Activated CD4-positive, alpha-beta memory T cell treated with anti-CD3 and anti-CD28 coated beads for 36 hours (primary cell): ENCODE data around the gene SOCS3. TPM values are rescaled to one million over a fixed set of nuclear protein-coding genes. Genes with fewer than 3 reads are reported as not detected.
A peak's percentile ranks its signal among the peaks of the same experiment; 100 is the strongest.

Source experiments
- CTCF ChIA-PET: fragments of 350-600 bp; sonication (Branson Sonifier 250); formaldehyde crosslinking; loops from one replicate; lab custom pipeline; 2021; ENCODE audit warnings: antibody characterized with exemption, inconsistent platforms; lab: Charles Lee
- POLR2A ChIA-PET: fragments of 350-600 bp; sonication (Branson Sonifier 250); formaldehyde crosslinking; loops from one replicate; lab custom pipeline; 2021; ENCODE audit warnings: antibody characterized with exemption; lab: Charles Lee
- DNase-seq: peaks from one replicate; pipeline ENCODE4 v3.0.0-alpha.2; 2020
- H3K27ac Mint-ChIP-seq: one replicate; pipeline ENCODE4 v1.8.0; 2021; ENCODE audit warnings: mixed read lengths
- H3K27me3 Mint-ChIP-seq: one replicate; pipeline ENCODE4 v1.8.0; 2021; ENCODE audit warnings: mixed read lengths
- H3K36me3 Mint-ChIP-seq: one replicate; pipeline ENCODE4 v1.8.0; 2021; ENCODE audit warnings: mixed read lengths
- H3K4me1 Mint-ChIP-seq: one replicate; pipeline ENCODE4 v1.8.0; 2021; ENCODE audit warnings: low read depth, mixed read lengths
- H3K4me3 Mint-ChIP-seq: one replicate; pipeline ENCODE4 v1.8.0; 2021; ENCODE audit warnings: mild to moderate bottlenecking, mixed read lengths
- H3K9me3 Mint-ChIP-seq: one replicate; pipeline ENCODE4 v1.8.0; 2021; ENCODE audit warnings: mixed read lengths
- intact Hi-C: fragments of 100-400 bp; cut with micrococcal nuclease; formaldehyde crosslinking; loops from one replicate; pipeline ENCODE4 v1.15.1; 2023
- total RNA-seq, 2 experiments: library from RNA; stranded (reverse); gene quantifications; one replicate each; pipeline ENCODE4 v1.2.3, GENCODE V29; 2021

The SOCS3 gene
- total RNA-seq, 2 experiments from 2014 or later: 162 to 167 TPM

DNA sequence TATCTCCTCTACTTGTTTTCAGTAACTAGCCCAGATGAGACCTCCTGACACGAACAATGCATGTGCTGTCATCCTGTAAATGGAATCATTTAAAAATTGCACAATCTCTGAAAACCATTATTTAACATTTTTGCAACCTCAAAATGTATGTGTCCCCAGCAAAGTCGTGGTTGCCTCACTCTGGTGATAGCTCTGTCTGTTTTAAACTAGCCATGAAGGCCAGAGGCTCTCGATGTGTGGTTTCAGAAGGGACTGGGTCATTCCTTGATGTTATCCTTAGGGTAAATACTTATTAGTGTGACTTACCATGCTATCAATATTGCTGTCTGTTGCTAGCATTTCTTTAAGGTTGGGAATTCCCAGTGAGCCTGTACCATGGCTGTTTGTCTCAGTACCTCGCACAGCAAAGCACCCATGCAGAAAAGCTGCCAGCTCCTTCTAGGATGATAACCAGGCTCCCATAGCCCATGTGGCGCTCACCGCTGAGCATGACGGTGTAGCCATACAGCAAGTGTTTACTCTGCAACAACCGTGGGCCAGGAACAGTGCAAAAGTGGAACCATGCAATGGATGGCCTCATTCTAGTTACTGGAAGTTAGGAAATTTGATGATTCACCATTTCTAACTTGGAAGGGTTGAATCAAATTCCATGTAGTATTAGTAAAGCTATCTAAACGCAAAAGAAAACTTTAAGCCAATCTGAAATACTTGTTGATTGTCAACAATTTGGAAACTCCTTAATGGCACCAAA is 15.7 kb upstream of the SOCS3 start:
- peaks cover 2% of the 10 kb centered on the region for H3K27me3 Mint-ChIP-seq
- CTCF ChIA-PET: interaction anchor here (5.0 to 6.8 kb wide), 2 partner anchors 10 to 14 kb away, joined by 25 to 35 read pairs; no protein-coding TSS in a partner anchor
- intact Hi-C loops: no loop called here
- H3K9me3 Mint-ChIP-seq: no peaks in the 10 kb centered on the region
- POLR2A ChIA-PET: interaction anchor here (1.4 to 1.5 kb wide), 2 partner anchors 17 to 20 kb away, joined by 3 to 4 read pairs; no protein-coding TSS in a partner anchor
- no peak for DNase-seq
- H3K36me3 Mint-ChIP-seq: peaks cover 12% of the 10 kb centered on the region
- no peak overlapping the region for H3K4me3 Mint-ChIP-seq
- peaks cover 37% of the 10 kb centered on the region for H3K4me1 Mint-ChIP-seq
- no peak overlapping the region for H3K27ac Mint-ChIP-seq

DNA sequence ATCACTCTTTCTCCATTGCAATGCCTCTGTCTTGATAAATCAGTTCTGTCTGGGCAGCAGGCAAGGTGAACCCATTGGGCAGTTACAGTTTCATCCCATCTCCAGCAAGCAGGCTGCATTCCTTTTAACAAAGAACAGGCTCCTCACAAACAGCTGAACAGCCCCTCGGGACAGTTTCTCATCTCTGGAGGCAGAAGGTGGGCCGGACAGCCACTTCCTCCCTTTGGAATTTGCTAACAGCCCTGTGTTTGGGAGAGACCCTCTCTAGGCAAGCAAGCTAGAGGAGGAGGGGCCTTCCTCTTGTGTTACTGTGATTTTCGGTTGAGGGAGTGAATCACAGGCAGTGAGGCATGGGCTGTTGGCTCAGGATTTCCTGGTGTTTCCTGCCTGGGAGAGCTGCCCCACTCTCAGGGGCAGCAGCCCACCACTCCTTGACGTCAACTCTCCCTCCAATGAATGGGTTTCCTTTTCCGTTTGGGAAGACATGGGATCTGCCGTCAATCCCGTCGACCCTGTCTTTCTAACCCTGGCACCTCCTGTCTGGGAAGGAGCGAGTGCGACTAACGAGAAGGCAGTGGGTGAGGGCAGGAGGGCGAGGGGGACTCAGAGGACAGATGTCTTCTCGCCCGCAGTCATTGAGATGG is 14.9 kb upstream of the SOCS3 start:
- Mint-ChIP-seq H3K9me3 (no peaks in the 10 kb centered on the region), H3K4me3 (no peak overlapping the region), H3K27me3 (peaks cover 2% of the 10 kb centered on the region), H3K27ac (no peak overlapping the region), H3K36me3 (peaks cover 6% of the 10 kb centered on the region), H3K4me1 (peaks cover 30% of the 10 kb centered on the region)
- DNase-seq: no peak
- CTCF ChIA-PET: interaction anchor here (5.0 to 6.8 kb wide), 2 partner anchors 9 to 13 kb away, joined by 25 to 35 read pairs; no protein-coding TSS in a partner anchor
- intact Hi-C loops: no loop called here
- POLR2A ChIA-PET: interaction anchor here (1.4 to 1.5 kb wide), 2 partner anchors 16 to 19 kb away, joined by 3 to 4 read pairs; no protein-coding TSS in a partner anchor

GRCh38 chr17:78374189-78374588 is 14.3 kb upstream of the SOCS3 start:
- POLR2A ChIA-PET: interaction anchor here (1.5 kb wide), 1 partner anchor 16 kb away, joined by 3 read pairs; no protein-coding TSS in a partner anchor
- H3K4me3 Mint-ChIP-seq: no peak overlapping the region
- H3K27ac Mint-ChIP-seq: no peak overlapping the region
- no peaks in the 10 kb centered on the region for H3K9me3 Mint-ChIP-seq
- peaks cover 2% of the 10 kb centered on the region for H3K27me3 Mint-ChIP-seq
- peaks cover 28% of the 10 kb centered on the region for H3K4me1 Mint-ChIP-seq
- DNase-seq: no peak
- peaks cover 4% of the 10 kb centered on the region for H3K36me3 Mint-ChIP-seq
- intact Hi-C loops: no loop called here
- CTCF ChIA-PET: interaction anchor here (6.8 kb wide), 1 partner anchor 12 kb away, joined by 35 read pairs; no protein-coding TSS in a partner anchor

GRCh38 chr17:78372841-78373240 is 13.0 kb upstream of the SOCS3 start:
- Mint-ChIP-seq H3K36me3 (no peaks in the 10 kb centered on the region), H3K27ac (no peak overlapping the region), H3K4me1 (peaks cover 20% of the 10 kb centered on the region), H3K4me3 (no peak overlapping the region), H3K27me3 (no peaks in the 10 kb centered on the region), H3K9me3 (no peaks in the 10 kb centered on the region)
- ChIA-PET POLR2A (interaction anchor here (0.8 kb wide), 1 partner anchor 11 kb away, joined by 3 read pairs; no protein-coding TSS in a partner anchor), CTCF (interaction anchor here (0.7 to 2.2 kb wide), 5 partner anchors 12 to 122 kb away, joined by 3 to 8 read pairs (median 4); no protein-coding TSS in a partner anchor)
- no peak for DNase-seq
- intact Hi-C loops: no loop called here

DNA sequence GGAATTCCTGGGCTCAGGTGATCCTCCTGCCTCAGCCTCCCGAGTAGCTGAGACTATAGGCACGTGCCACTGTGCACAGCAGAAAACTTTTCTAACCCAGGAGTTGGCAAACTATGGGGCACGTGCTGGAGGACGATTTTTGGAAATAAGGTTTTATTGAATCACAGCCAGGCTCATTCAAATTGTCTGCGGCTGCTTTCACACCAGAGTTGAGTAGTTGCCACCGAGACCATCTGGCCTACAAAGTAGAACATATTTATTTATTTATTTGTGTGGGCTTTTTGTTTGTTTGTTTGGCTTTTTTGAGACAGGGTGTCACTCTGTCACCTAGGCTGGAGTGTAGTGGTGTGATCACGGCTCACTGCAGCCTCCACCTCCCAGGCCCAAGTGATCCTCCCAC is 11.2 kb upstream of the SOCS3 start:
- Mint-ChIP-seq H3K4me1 (peaks cover 12% of the 10 kb centered on the region), H3K27ac (no peak overlapping the region), H3K4me3 (no peak overlapping the region), H3K9me3 (no peaks in the 10 kb centered on the region), H3K36me3 (no peaks in the 10 kb centered on the region), H3K27me3 (peaks cover 2% of the 10 kb centered on the region)
- DNase-seq: no peak
- POLR2A ChIA-PET: no interaction called here
- intact Hi-C loops: no loop called here
- CTCF ChIA-PET: interaction anchor here (0.5 to 2.2 kb wide), 3 partner anchors 51 to 136 kb away, joined by 4 to 7 read pairs (median 7); no protein-coding TSS in a partner anchor

DNA sequence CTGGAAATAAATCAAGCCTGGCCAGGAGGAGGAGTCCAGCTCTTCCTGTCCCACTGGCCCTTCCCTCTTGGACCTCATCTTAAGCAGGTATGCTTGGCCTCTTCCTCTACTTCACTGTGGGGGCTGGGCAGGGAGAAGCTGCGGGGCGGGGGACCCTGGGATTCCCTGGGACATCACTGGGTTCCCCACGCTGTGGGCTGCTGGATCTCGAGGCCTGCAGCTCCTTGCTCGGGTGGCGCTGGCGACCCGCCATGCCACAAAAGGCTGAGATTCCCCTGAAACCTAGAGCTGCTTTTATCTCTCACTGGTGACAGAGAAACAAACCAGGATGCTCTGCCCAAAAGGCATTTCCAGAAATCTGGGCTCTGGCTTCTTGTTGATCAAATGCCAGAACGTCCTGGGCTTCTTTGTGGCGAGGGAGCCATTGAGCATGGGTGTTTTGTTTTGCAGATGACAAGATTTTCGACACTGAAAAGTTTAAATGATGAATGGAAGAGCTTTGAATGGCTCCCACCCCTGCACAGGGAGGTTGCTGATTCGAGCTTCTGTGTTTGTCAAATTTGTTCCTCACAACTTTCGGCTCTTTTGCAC is 10.0 kb upstream of the SOCS3 start:
- POLR2A ChIA-PET: no interaction called here
- intact Hi-C loops: no loop called here
- CTCF ChIA-PET: interaction anchor here (1.0 to 1.9 kb wide), 4 partner anchors 9 to 52 kb away, joined by 3 to 10 read pairs (median 6); no protein-coding TSS in a partner anchor
- H3K4me3 Mint-ChIP-seq: no peak overlapping the region
- H3K9me3 Mint-ChIP-seq: no peaks in the 10 kb centered on the region
- peaks cover 12% of the 10 kb centered on the region for H3K4me1 Mint-ChIP-seq
- H3K27ac Mint-ChIP-seq: no peak overlapping the region
- no peaks in the 10 kb centered on the region for H3K36me3 Mint-ChIP-seq
- DNase-seq: no peak
- H3K27me3 Mint-ChIP-seq: peaks cover 3% of the 10 kb centered on the region

- Mint-ChIP-seq H3K27me3 (peaks cover 3% of the 10 kb centered on the region), H3K27ac (no peak overlapping the region), H3K9me3 (no peaks in the 10 kb centered on the region), H3K36me3 (no peaks in the 10 kb centered on the region), H3K4me3 (no peak overlapping the region), H3K4me1 (peaks cover 18% of the 10 kb centered on the region)
- intact Hi-C loops: no loop called here
- POLR2A ChIA-PET: no interaction called here
- DNase-seq: no peak
- CTCF ChIA-PET: interaction anchor here (1.3 to 1.9 kb wide), 5 partner anchors 8 to 118 kb away, joined by 3 to 10 read pairs (median 4); partner anchors contain the start of gene PGS1
Observed at GRCh38 chr17:78368854-78369495, 9.1 kb upstream of the SOCS3 start.

- H3K4me3 Mint-ChIP-seq: no peak overlapping the region
- no peak for DNase-seq
- H3K27ac Mint-ChIP-seq: peak overlapping the region; percentile 45
- intact Hi-C loops: no loop called here
- H3K27me3 Mint-ChIP-seq: peaks cover 3% of the 10 kb centered on the region
- peaks cover 18% of the 10 kb centered on the region for H3K4me1 Mint-ChIP-seq
- POLR2A ChIA-PET: no interaction called here
- CTCF ChIA-PET: interaction anchor here (1.2 to 2.3 kb wide), 4 partner anchors 10 to 117 kb away, joined by 3 to 8 read pairs (median 4); partner anchors contain the start of gene PGS1
- no peaks in the 10 kb centered on the region for H3K36me3 Mint-ChIP-seq
- no peaks in the 10 kb centered on the region for H3K9me3 Mint-ChIP-seq
Observed at GRCh38 chr17:78368348-78368747, 8.5 kb upstream of the SOCS3 start.

DNA sequence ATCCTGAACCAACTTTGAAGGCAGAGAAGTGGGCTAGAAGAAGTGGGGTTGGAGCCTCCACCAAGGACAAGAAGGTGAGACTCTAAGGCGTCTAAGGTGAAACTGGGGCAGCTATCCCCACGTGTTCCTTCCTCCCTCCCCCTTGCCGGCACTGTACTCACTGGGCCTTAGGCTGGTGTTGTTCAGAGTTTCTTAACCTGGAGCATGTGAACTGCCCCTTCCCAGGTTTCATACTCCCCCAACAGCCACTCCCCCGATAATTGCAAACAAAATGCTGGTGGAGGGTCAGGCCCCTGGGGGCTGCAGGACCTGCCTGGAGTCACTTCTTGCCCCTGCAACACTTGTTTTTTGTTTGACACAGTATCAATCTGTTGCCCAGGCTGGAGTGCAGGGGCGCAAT is 7.3 kb upstream of the SOCS3 start:
- H3K36me3 Mint-ChIP-seq: no peaks in the 10 kb centered on the region
- CTCF ChIA-PET: interaction anchor here (2.3 to 4.1 kb wide), 2 partner anchors 10 to 55 kb away, joined by 8 to 25 read pairs; partner anchors contain the start of gene PGS1
- POLR2A ChIA-PET: no interaction called here
- no peak overlapping the region for H3K4me3 Mint-ChIP-seq
- intact Hi-C loops: no loop called here
- H3K9me3 Mint-ChIP-seq: no peaks in the 10 kb centered on the region
- H3K4me1 Mint-ChIP-seq: peaks cover 22% of the 10 kb centered on the region
- no peak overlapping the region for H3K27ac Mint-ChIP-seq
- peaks cover 7% of the 10 kb centered on the region for H3K27me3 Mint-ChIP-seq
- no peak for DNase-seq

GRCh38 chr17:78366109-78366848 is 6.4 kb upstream of the SOCS3 start:
- POLR2A ChIA-PET: interaction anchor here (1.4 kb wide), 1 partner anchor 18 kb away, joined by 3 read pairs; no protein-coding TSS in a partner anchor
- H3K27ac Mint-ChIP-seq: peak overlapping the region; percentile 28
- no peaks in the 10 kb centered on the region for H3K9me3 Mint-ChIP-seq
- no peaks in the 10 kb centered on the region for H3K36me3 Mint-ChIP-seq
- no peak for DNase-seq
- peaks cover 25% of the 10 kb centered on the region for H3K4me1 Mint-ChIP-seq
- intact Hi-C loops: no loop called here
- H3K27me3 Mint-ChIP-seq: peaks cover 7% of the 10 kb centered on the region
- H3K4me3 Mint-ChIP-seq: no peak overlapping the region
- CTCF ChIA-PET: interaction anchor here (2.3 to 9.1 kb wide), 3 partner anchors 11 to 56 kb away, joined by 8 to 135 read pairs (median 25); partner anchors contain the start of gene PGS1
